Ovary (tissue), 9 donors: ENCODE data around the gene KRTAP10-6. TPM values are rescaled to one million over a fixed set of nuclear protein-coding genes. Genes with fewer than 3 reads are reported as not detected.
"Not testable (repeated sequence)": the region's sequence is repeated elsewhere in the genome, so short reads cannot be mapped to it uniquely, and the experiment has no call there.

Experiments
- DNase-seq, 5 donors: peaks; one replicate each; pipeline ENCODE4 v3.0.0-alpha.2; 2019 to 2020
- H3K27ac ChIP-seq, 2 donors: fragments of 200-600 bp; one replicate each; pipeline versions ENCODE4 v1.5.1 to v1.8.0; 2019 to 2022
- H3K27me3 ChIP-seq: fragments of 200-600 bp; one replicate; pipeline ENCODE4 v1.8.0; 2022
- H3K36me3 ChIP-seq: fragments of 200-600 bp; sonication (generic); one replicate; pipeline ENCODE4 v1.5.1; 2019
- H3K4me1 ChIP-seq: one replicate; pipeline ENCODE4 v1.8.1; 2013; ENCODE audit warnings: mild to moderate bottlenecking, moderate library complexity; ENCODE audit not compliant: insufficient read depth
- H3K4me3 ChIP-seq: fragments of 200-600 bp; sonication (generic); one replicate; pipeline ENCODE4 v1.5.1; 2017
- H3K9me3 ChIP-seq, 2 donors: fragments of 200-600 bp in 1 of 2; sonication (generic) in 1 of 2; one replicate each; pipeline versions ENCODE4 v1.5.1 to v1.8.1; 2013 to 2019; ENCODE audit warnings: mild to moderate bottlenecking in 1 of 2, moderate library complexity in 1 of 2
- CTCF ChIP-seq, 3 donors: fragments of 450-650 bp in 2 of 3; fragments of 200-600 bp in 1 of 3; IDR thresholded peaks; one replicate each; pipeline versions ENCODE4 v1.5.1 to v1.8.0; 2016 to 2022; ENCODE audit warnings: antibody characterized with exemption in 3 of 3, mild to moderate bottlenecking in 1 of 3
- EP300 ChIP-seq: sonication (generic); formaldehyde crosslinking; IDR thresholded peaks from one replicate; pipeline ENCODE4 v1.6.1; 2017; ENCODE audit warnings: antibody characterized with exemption
- POLR2A ChIP-seq: fragments of 450-650 bp; IDR thresholded peaks from one replicate; pipeline ENCODE4 v1.6.1; 2017; ENCODE audit warnings: antibody characterized with exemption, mild to moderate bottlenecking, moderate library complexity
- WGBS, 3 donors: extraction: QIAGEN DNeasy Blood & Tissue Kit in 1 of 3; methylation state at CpG; one replicate each; pipeline versions ENCODE4 v1.1.5 to v1.1.7; 2013 to 2017; 5-methylcytosine and 5-hydroxymethylcytosine counted together
- intact Hi-C, 4 donors: fragments of 100-400 bp; cut with DNase I; formaldehyde crosslinking; loops; one replicate each; pipeline versions ENCODE4 v1.11.0 to v1.15.1; 2022 to 2023
- polyA plus RNA-seq, 2 donors: library from polyadenylated mRNA; stranded (reverse); fragments of 200-250 nt in 1 of 2; fragments of 350-450 nt in 1 of 2; fragmentation: Illumina TruSeq in 1 of 2; extraction: RNeasy Lipid Tissue Mini Kit (QIAGEN cat#74804) in 1 of 2; gene quantifications; one replicate each; pipeline ENCODE4 v1.2.3, GENCODE V29; 2013 to 2014
- total RNA-seq, 7 donors: library from RNA; depleted of rRNA in 2 of 7; stranded (reverse); fragments of >200 nt in 2 of 7; fragmentation: NEBNext Ultra II Directional in 3 of 7; extraction: Animal tissue kit (Norgen Biotek cat#: 25700) in 3 of 7; gene quantifications; one replicate each; pipeline versions ENCODE4 v1.1.0 to v1.2.4, GENCODE V29; 2016 to 2023
- donor health status: DM: no; HTN: no; CAD: no; lungs with moderate emphysema.
- donor health status: DM: no; HTN: no; CAD: no.
- donor health status: Bipolar disorder and iron deficiency.
- donor health status: DM: yes; HTN: yes; CAD: no.
- donor health status: DM: no; HTN: no; CAD: no.
- donor health status: DM: yes; HTN: yes; CAD: no.

Gene KRTAP10-6
- total and polyA plus RNA-seq, 9 donors = not detected

GRCh38 chr21:44628707-44629391 is 36.5 kb upstream of the KRTAP10-6 start:
- TF ChIP-seq EP300 = no peak
- no peak for TF ChIP-seq CTCF (IDR thresholded peaks at IDR 0.05)
- TF ChIP-seq POLR2A = no peak
- Histone ChIP-seq H3K36me3 (no peaks in the 10 kb centered on the region), H3K4me3 (no peak overlapping the region), H3K4me1 (no peaks in the 10 kb centered on the region), H3K9me3 (peaks cover 0 to 2% of the 10 kb centered on the region in 2 donors), H3K27me3 (no peaks in the 10 kb centered on the region), H3K27ac (no peak overlapping the region)
- intact Hi-C loops = no loop called here
- 64 to 66% (median 64%) methylated on average over 18 of the region's 18 CpGs for WGBS, 3 donors
- no peak for DNase-seq

GRCh38 chr21:44627831-44628233 is 35.5 kb upstream of the KRTAP10-6 start:
- H3K27me3 ChIP-seq, intact Hi-C loops, H3K9me3 ChIP-seq, DNase-seq, H3K4me1 ChIP-seq, H3K4me3 ChIP-seq, H3K36me3 ChIP-seq, H3K27ac ChIP-seq: not testable (repeated sequence)
- 21 to 32% (median 22%) methylated on average over 13 to 15 of the region's 15 CpGs for WGBS, 3 donors

- intact Hi-C loops, H3K4me1 ChIP-seq, H3K27me3 ChIP-seq, DNase-seq, H3K36me3 ChIP-seq, H3K27ac ChIP-seq, H3K4me3 ChIP-seq, H3K9me3 ChIP-seq: not testable (repeated sequence)
- WGBS, 3 donors = 67 to 81% (median 72%) methylated on average over 14 to 20 of the region's 20 CpGs
These were observed 35.0 kb upstream of the KRTAP10-6 start for GRCh38 chr21:44627181-44627822.

- WGBS, 3 donors = 47 to 59% (median 55%) methylated on average over 7 of the region's 7 CpGs
- H3K27ac ChIP-seq = no peak within 1 kb of the TSS
- no peak within 1 kb of the TSS for H3K4me3 ChIP-seq
- H3K27me3 ChIP-seq = no peaks in the 10 kb centered on the region
- no peaks in the 10 kb centered on the region for H3K4me1 ChIP-seq
- peaks cover 0 to 5% of the 10 kb centered on the region in 2 donors for H3K9me3 ChIP-seq
- no peak for DNase-seq
- H3K36me3 ChIP-seq = no peaks in the 10 kb centered on the region
- TF ChIP-seq POLR2A (no peak), CTCF (IDR thresholded peaks at IDR 0.05) (no peak), EP300 (no peak)
- intact Hi-C loops = no loop called here
These were observed 34.4 kb upstream of the KRTAP10-6 start, which contains the start of gene KRTAP10-9 for GRCh38 chr21:44626673-44627143. Gene KRTAP10-9 (plus strand): TSS chr21:44627093. CDS start chr21:44627172, 79 bp downstream.

GRCh38 chr21:44626262-44626661 is 34.0 kb upstream of the KRTAP10-6 start:
- Histone ChIP-seq H3K9me3 (peaks cover 0 to 5% of the 10 kb centered on the region in 2 donors), H3K4me3 (no peak overlapping the region), H3K4me1 (no peaks in the 10 kb centered on the region), H3K27ac (no peak overlapping the region), H3K27me3 (no peaks in the 10 kb centered on the region), H3K36me3 (no peaks in the 10 kb centered on the region)
- intact Hi-C loops = no loop called here
- TF ChIP-seq EP300 = no peak
- no peak for TF ChIP-seq POLR2A
- no peak for TF ChIP-seq CTCF (IDR thresholded peaks at IDR 0.05)
- 72 to 85% (median 76%) methylated on average over 10 of the region's 10 CpGs for WGBS, 3 donors
- no peak for DNase-seq
